HUDEP-2 (cell line): ENCODE measurements around the gene C4orf17.
"Not testable (repeated sequence)": the region's sequence is repeated elsewhere in the genome, so short reads cannot be mapped to it uniquely, and the experiment has no call there.

Experiments used
- DNase-seq, 76 experiments: peaks; one replicate each; lab custom pipeline; 2025; ENCODE audit not compliant: unreplicated experiment in 76 of 76; lab: John Stamatoyannopoulos, UW

The C4orf17 gene

DNA sequence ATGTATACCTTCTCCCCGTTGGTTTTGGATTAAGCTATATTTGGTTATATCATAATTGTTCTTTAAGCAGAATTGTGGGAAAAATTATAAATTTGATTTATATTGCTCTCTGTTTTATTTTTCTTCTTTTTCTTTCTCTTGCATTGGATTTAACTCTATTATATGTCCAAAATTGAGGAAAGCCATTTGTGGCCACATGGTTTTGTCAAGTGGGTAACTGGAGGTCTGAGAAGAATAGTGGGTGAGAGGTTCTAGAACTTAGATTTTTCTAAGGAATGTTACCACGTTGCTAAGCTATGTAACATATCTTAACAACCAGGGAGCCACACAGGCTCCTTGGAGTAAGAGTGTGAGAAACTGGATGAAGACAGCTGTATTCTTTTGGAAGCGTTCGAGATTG, at the start of gene C4orf17:
TSS of gene C4orf17 (plus strand) at position 301 of the 400 bp plus-strand sequence. CDS start 2,061 bp downstream, outside the sequence.
- DNase-seq, result no peak

- no peak for DNase-seq
Measured at GRCh38 chr4:99461623-99462401, 49.0 kb upstream of the C4orf17 start.

GRCh38 chr4:99462875-99463464, 47.9 kb upstream of the C4orf17 start:
- peak in 36 of 76 experiments; percentile 0 to 56 (median 18) for DNase-seq

- DNase-seq, result no peak
Measured at GRCh38 chr4:99463566-99463965, 47.3 kb upstream of the C4orf17 start.

GRCh38 chr4:99467887-99468286, 42.9 kb upstream of the C4orf17 start:
- DNase-seq, result no peak

DNA sequence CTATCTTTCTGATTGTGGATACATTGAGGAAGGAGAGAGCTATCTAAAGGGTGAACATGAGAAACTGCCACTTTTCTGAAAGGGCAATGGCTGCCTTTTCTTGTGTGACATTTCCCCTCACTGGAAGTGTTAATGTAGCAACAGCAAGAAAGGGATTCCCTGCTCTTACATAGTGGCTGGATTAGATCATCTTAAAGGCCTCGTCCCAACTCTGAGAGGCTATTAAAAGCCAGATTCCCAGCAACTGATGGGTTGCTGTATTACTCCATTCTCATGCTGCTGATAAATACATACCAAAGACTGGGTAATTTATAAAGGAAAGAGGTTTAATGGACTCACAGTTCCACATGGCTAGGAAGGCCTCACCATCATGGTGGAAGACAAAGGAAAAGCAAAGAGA, 41.9 kb upstream of the C4orf17 start:
- no peak for DNase-seq

GRCh38 chr4:99471349-99471748, 39.5 kb upstream of the C4orf17 start:
- no peak for DNase-seq

DNA sequence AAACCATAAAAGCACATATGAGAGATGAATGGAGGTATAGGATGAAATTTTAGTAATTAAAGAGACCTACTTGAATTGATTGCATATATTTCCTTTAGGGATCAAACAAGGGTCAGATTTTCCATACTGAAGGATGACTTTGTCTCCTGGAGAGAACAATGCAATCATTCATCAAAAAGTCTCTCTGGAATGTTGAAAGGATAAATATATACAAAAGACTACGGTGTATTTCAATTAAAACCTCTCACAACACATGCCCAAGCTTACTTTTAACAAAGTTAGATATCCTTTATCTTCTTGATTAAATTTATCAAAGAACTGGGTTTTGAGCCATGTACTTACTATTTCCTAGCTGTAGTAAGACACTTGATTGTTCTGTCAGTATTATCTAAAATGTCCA, 38.9 kb upstream of the C4orf17 start:
- no peak for DNase-seq

DNA sequence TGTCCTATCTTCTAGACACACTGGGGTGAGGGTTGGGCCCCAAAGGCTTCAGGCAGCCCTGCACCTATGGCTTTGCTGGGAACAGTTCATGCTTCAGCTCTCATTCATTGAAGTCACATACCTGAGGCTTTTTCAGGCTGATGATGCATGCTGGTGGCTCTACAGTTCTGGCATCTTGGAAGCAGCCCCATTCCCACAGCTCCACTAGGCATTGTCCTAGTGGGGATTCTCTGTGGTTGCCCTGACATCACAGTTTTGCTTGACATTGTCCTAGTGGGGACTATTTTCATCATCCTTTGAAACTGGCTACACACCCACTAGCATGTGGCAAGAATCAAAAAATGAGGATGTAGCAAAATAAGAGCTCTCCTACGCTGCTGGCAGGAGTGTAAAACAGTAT, 37.7 kb upstream of the C4orf17 start:
- no peak for DNase-seq

DNA sequence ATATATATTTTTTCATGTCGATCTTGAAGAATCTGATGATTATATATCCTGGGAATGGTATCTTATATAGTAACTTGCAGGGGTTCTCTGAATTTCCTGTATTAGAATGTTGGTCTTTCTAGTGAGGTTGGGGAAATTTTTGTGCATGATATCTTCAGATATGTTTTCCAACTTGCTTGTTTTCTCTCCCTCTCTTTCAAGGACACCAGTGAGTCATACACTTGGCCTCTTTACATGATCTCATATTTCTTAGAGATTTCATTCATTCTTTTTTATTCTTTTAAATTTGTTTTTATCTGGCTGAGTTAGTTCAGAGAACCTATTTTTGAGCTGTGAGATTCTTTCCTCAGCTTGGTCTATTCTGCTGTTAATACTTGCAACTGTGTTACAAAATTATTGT, 27.2 kb upstream of the C4orf17 start:
- DNase-seq, result no peak

DNA sequence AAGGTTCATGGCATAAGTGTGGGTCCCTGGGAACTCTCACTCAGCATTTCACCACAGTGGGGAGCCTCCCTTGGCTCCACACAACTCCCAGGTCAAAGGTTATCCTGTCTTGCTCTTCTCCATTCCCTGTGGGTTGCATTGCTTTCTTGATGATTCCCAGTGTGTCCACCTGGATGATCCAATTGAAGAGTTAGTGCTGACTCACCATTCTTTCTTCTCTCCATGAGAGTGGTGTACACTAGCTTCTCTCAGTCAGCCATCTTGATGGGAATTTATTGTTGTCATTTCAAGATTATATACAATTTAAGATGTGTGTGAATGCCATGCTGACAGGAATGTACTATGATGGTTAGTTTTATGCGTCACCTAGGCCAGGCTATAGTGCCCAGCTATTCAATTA, 25.6 kb upstream of the C4orf17 start:
- DNase-seq, result no peak

- not testable (repeated sequence) for DNase-seq
Measured at GRCh38 chr4:99486648-99487047, 24.2 kb upstream of the C4orf17 start.

DNA sequence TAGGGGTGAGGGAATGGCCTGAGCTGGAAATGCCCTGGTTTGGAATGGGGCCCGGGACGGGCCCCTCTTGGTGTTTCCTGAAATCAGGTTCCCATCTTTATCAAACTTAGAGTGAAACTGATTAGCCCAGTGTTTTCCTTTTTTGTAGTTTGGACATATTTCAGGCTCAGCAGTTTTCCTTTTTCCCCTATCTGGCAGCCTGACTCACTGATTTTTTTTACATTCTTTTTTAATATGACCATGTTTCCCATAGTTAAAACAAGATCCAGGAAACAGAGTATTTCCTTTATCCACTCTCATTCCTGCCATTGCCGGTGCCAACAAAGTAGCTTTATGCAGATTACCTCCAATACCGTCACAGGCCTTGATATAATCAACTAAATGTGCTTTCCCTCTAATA, 20.5 kb upstream of the C4orf17 start:
- no peak for DNase-seq

DNA sequence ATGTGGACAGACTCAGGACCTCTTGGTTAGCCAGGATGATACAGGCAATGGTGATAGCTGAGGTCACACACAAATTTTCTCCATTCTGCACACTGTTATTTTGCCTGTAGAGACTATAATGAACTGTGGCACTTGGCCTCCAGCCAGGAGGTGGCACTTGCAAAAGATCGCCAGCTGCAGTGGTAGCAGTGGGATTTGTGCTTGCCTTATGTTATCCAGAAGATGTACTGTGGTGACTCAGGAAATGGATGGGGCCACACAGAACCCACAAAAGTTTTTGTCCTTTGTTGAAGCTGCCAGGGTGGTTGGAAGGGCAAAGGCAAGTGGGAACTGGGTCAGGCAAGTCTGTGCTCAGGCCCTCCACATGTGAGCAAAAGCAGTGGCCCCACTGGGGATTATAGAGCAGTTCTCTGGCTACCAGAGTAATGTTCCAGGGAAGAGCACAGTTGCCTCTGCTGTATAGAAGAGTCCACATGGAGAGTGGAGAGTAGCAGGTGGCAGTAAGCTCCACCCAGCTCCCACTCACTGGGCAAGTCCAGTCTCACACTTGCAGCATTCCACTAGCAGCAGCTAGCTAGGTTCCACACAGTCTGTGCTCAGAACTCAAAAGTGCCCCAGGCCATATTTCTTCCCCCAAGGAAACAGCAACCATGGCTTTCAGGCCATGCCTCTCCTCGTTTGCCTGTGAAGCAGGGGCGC, 5.9 kb upstream of the C4orf17 start:
- DNase-seq, result no peak

DNA sequence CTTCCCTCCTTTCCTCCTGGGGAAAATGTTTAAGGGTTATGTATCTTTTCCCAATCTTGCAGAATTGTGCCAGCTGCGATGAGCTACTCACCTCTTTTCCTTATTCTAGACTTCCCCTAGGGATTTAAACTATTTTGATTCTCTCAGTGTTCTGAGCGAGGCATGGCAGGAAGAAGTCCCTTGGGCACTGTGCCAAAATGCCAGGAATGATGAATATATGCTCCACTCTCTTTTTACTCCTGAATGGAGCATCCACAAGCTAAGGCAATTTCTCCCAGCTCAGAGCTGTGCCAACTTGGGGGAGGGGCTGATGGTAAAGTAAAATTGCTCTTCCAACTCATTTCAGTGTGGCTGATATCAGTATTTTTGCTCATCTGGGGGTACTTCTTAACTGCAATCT, 4.0 kb upstream of the C4orf17 start:
- no peak for DNase-seq

GRCh38 chr4:99507349-99507748, 3.5 kb upstream of the C4orf17 start:
- no peak for DNase-seq

DNA sequence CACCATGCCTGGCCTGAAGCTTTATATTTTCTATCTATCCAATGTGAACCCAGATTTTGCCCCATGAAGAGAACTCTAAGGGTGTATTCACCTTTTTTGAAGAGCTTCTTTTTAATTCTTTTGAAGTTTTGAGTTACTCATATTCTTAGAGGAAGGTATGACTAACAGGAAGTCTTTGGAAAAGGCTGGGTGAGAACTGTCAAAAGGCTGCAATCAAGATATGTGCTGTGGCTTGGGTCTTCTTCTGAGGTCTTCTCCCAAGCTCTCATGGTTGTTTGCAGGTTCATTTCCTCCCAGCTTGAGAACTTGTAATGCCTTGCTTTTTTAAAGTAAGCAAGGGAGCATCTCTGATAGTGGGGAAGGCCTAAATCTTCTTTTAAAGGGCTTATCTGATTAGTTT, 3.1 kb upstream of the C4orf17 start:
- DNase-seq, result no peak

DNA sequence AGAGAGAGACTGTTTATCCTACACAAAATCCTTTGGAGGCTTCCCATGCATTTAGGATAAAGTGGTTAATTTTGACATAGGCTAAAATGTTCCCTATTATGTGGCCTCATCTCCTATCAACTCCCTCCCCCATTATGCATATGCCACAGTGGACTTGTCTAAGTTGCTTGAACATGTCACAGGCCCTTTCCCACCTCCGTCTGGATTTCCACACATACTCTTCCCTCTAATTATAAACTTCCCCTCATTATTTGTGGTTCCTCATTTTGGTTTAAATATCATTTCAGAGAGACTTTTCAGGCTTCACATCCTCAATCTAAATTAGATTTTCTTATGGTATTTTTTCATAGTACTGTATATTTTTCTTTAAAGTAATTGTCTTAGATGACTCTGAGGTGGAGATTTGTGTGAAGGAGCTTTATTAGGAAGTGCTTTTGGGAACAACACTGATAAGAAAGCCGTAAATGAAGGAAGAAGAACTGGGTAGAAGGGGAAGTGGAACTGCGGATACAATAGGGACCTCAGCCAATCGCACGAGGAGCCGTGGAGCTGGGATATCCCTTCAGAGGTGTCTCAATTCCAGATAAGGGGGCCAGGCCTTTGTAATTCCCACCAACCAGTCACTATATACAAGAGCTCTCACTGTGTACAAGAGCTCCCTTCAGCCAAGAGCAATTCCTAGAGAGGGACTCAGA, 7.9 kb downstream of the C4orf17 start:
- no peak for DNase-seq

DNA sequence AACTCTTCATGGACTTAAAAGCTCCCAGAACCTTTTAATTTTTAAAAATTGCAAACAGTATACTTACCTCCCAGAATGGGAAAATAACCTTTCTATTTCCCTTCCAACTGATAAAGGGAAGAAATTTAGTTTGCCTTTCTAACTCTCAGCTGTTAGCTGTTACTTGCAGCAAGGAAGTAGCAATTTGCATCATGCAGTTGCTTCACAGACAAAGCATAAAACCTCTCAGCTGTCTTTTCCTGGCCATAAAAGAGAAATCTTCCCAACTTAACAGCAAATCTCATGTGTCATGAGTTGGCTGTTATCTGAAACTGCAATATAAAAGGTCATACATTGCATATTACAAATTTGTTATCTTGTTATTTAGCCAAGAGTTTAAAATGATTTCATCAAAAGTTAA, 18.4 kb downstream of the C4orf17 start:
- DNase-seq, result no peak

DNA sequence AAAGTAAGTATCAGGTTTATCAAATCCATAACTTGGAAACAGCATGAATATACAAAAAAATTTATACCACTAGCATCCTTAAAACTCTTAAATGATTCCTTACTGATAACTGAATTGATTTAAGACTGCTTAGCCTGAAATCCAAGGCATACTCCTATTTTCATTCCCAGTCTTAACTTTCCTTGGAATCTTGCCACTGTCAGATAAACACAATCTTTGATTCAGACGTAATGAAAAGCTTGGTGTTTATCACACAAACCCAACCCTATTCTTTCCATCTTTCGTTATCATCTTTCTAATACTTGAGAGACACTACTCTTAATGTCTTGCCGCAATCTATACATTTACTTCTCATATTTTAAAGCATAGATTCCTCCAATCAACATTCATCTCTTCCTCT, 19.1 kb downstream of the C4orf17 start:
- no peak for DNase-seq

DNA sequence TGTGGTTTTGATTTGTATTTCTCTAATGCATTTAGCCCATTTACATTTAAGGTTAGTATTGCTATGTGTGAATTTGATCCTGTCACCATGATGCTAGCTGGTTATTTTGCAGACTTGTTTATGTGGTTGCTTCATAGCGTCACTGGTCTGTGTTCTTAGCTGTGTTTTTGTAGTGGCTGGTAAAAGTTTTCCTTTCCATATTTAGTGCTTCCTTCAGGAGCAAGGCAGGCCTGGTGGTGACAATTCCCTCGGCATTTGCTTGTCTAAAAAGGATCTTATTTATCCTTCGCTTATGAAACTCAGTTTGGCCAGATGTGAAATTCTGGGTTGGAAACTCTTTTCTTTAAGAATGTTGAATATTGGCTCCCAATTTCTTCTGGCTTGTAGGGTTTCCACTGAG, 23.9 kb downstream of the C4orf17 start:
- DNase-seq, result not testable (repeated sequence)
